ENCODE measurements around the gene SLC17A1.

The SLC17A1 gene

DNA sequence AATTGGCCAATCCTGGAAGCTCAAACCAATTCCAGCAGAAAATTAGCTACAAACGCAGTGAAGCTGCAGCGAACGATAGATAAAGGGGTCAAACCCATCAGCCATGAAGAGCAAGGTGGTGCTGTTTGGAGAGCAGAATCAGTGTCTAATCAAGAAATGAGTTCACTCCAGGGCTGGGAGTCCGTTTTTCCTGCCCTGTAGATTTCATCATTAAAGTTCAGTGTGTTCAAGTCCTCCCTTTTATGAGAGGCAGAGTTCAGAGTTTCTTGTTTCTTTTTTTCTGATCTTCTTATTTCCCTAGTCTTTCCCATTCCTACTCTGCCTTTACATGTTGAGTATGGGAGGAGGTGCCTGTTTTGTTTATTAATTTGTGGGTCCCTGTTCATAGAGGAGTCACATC, 30.4 kb downstream of the SLC17A1 start:
- Mint-ChIP-seq H3K4me1 (no peaks in the 10 kb centered on the region), H3K9me3 (no peaks in the 10 kb centered on the region), H3K4me3 (no peak overlapping the region), H3K27me3 (ENCODE audit: low read depth) (peaks cover 3% of the 10 kb centered on the region), H3K36me3 (ENCODE audit: low read depth) (no peaks in the 10 kb centered on the region), H3K27ac (no peak overlapping the region)
- TF ChIP-seq CTCF (IDR thresholded peaks at IDR 0.05; ENCODE audit: unreplicated experiment in 3 of 3): no peak

GRCh38 chr6:25794784-25795183, 37.1 kb downstream of the SLC17A1 start:
- Mint-ChIP-seq H3K27me3 (ENCODE audit: low read depth) (peaks cover 3% of the 10 kb centered on the region), H3K4me1 (no peaks in the 10 kb centered on the region), H3K27ac (no peak overlapping the region), H3K4me3 (no peak overlapping the region), H3K9me3 (no peaks in the 10 kb centered on the region), H3K36me3 (ENCODE audit: low read depth) (no peaks in the 10 kb centered on the region)
- TF ChIP-seq CTCF (IDR thresholded peaks at IDR 0.05; ENCODE audit: unreplicated experiment in 3 of 3): no peak

DNA sequence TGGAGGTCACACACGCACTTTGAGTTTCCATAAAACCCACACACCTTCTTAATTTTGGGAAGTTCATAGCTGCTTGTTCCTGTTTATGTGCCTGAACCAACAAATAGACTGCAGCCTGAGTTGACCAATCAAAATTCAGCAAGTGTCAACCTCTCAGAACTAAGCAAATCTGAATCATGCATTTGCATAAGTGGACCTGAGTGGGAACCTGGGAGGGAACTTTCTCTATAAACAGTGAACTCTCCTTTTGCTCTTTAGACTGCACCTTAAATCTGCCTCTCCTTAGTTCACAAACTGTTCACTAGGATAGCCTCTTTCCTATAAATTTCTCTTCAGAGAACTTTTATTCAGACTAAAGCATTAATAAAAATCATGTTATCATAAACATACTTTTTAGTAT, 37.9 kb downstream of the SLC17A1 start:
- H3K27ac Mint-ChIP-seq: no peak overlapping the region
- TF ChIP-seq CTCF (IDR thresholded peaks at IDR 0.05; ENCODE audit: unreplicated experiment in 3 of 3): no peak
- peaks cover 3% of the 10 kb centered on the region for H3K27me3 Mint-ChIP-seq (ENCODE audit: low read depth)
- no peak overlapping the region for H3K4me3 Mint-ChIP-seq
- no peaks in the 10 kb centered on the region for H3K4me1 Mint-ChIP-seq
- H3K9me3 Mint-ChIP-seq: no peaks in the 10 kb centered on the region
- H3K36me3 Mint-ChIP-seq (ENCODE audit: low read depth): no peaks in the 10 kb centered on the region

DNA sequence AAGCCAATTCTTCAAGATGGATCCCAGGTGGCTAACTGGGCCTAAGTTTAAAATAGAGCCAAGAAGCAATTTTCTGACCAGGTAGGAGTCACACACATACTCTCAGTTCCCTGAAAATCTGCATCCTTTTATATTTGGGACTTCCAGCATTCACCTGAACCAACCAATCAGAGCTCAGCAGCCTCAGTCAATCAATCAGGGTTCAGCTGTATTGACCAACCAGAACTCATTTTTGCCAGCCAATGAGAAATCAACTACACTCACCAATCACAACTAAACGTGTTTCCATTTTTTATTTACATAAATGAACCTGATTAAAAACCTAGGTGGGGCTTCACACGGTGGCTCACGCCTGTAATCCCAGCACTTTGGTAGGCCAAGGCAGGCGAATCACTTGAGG, 39.8 kb downstream of the SLC17A1 start:
- H3K27ac Mint-ChIP-seq: no peak overlapping the region
- no peak overlapping the region for H3K4me3 Mint-ChIP-seq
- no peak for TF ChIP-seq CTCF (IDR thresholded peaks at IDR 0.05; ENCODE audit: unreplicated experiment in 3 of 3)
- no peaks in the 10 kb centered on the region for H3K36me3 Mint-ChIP-seq (ENCODE audit: low read depth)
- H3K27me3 Mint-ChIP-seq (ENCODE audit: low read depth): peaks cover 4% of the 10 kb centered on the region
- H3K9me3 Mint-ChIP-seq: no peaks in the 10 kb centered on the region
- no peaks in the 10 kb centered on the region for H3K4me1 Mint-ChIP-seq

GRCh38 chr6:25789475-25789874, 42.4 kb downstream of the SLC17A1 start:
- no peaks in the 10 kb centered on the region for H3K4me1 Mint-ChIP-seq
- no peak for TF ChIP-seq CTCF (IDR thresholded peaks at IDR 0.05; ENCODE audit: unreplicated experiment in 3 of 3)
- H3K9me3 Mint-ChIP-seq: no peaks in the 10 kb centered on the region
- H3K27me3 Mint-ChIP-seq (ENCODE audit: low read depth): peaks cover 4% of the 10 kb centered on the region
- H3K36me3 Mint-ChIP-seq (ENCODE audit: low read depth): no peaks in the 10 kb centered on the region
- no peak overlapping the region for H3K27ac Mint-ChIP-seq
- no peak overlapping the region for H3K4me3 Mint-ChIP-seq

- no peaks in the 10 kb centered on the region for H3K9me3 Mint-ChIP-seq
- peaks cover 4% of the 10 kb centered on the region for H3K27me3 Mint-ChIP-seq (ENCODE audit: low read depth)
- no peaks in the 10 kb centered on the region for H3K36me3 Mint-ChIP-seq (ENCODE audit: low read depth)
Measured at GRCh38 chr6:25788305-25788922, 43.4 kb downstream of the SLC17A1 start.

More at GRCh38 chr6:25788305-25788922, 43.4 kb downstream of the SLC17A1 start:
- H3K4me3 Mint-ChIP-seq: no peak overlapping the region
- TF ChIP-seq CTCF (IDR thresholded peaks at IDR 0.05; ENCODE audit: unreplicated experiment in 3 of 3): no peak
- no peak overlapping the region for H3K27ac Mint-ChIP-seq
- H3K4me1 Mint-ChIP-seq: no peaks in the 10 kb centered on the region

Data from nephron (organoid).